Measurements from ENCODE around the gene HOXA3. TPM values are rescaled to one million over a fixed set of nuclear protein-coding genes. Genes with fewer than 3 reads are reported as not detected.

The HOXA3 gene
- total and polyA plus RNA-seq, 2 experiments from 2014 or later, result 0.83 to 4.1 TPM

GRCh38 chr7:27148756-27149641 lies 3.4 kb downstream of the HOXA3 start:
- Histone ChIP-seq H3K79me2 (no peaks in the 10 kb centered on the region), H2AFZ (no peak overlapping the region), H3K4me2 (peak overlapping the region; percentile 73), H3K27me3 (peaks cover 95% of the 10 kb centered on the region), H3K27ac (no peak overlapping the region), H4K20me1 (ENCODE audit: insufficient read depth, poor library complexity, severe bottlenecking) (no peaks in the 10 kb centered on the region), H3K36me3 (replicated peaks; ENCODE audit: insufficient read depth, low read depth) (no peaks in the 10 kb centered on the region), H3K9me3 (ENCODE audit: low read depth) (no peaks in the 10 kb centered on the region), H3K4me3 (no peak overlapping the region), H3K4me1 (ENCODE audit: insufficient read depth) (peaks cover 6% of the 10 kb centered on the region), H3K9me2 (replicated peaks; ENCODE audit: insufficient read depth) (no peaks in the 10 kb centered on the region)
- DNase-seq (ENCODE audit: low spot score), result no peak
- TF ChIP-seq EZH2 (IDR thresholded peaks at IDR 0.05; ENCODE audit: borderline replicate concordance) (no peak), CTCF (IDR thresholded peaks at IDR 0.05; ENCODE audit: poor library complexity) (no peak), EZH2phosphoT487 (IDR thresholded peaks at IDR 0.05; ENCODE audit: low read depth, severe bottlenecking, unreplicated experiment) (no peak)
- WGBS (ENCODE audit: low lambda C conversion rate, missing lambda C conversion rate), result 29% methylated on average over 30 of the region's 30 CpGs

- H3K27me3 ChIP-seq, result peaks cover 95% of the 10 kb centered on the region
- H4K20me1 ChIP-seq (ENCODE audit: insufficient read depth, poor library complexity, severe bottlenecking), result no peaks in the 10 kb centered on the region
- H2AFZ ChIP-seq, result no peak overlapping the region
- H3K4me3 ChIP-seq, result no peak overlapping the region
- no peaks in the 10 kb centered on the region for H3K9me3 ChIP-seq (ENCODE audit: low read depth)
- H3K9me2 ChIP-seq (replicated peaks; ENCODE audit: insufficient read depth), result no peaks in the 10 kb centered on the region
- WGBS (ENCODE audit: low lambda C conversion rate, missing lambda C conversion rate), result 24% methylated on average over 28 of the region's 28 CpGs
- H3K27ac ChIP-seq, result no peak overlapping the region
- peaks cover 12% of the 10 kb centered on the region for H3K4me1 ChIP-seq (ENCODE audit: insufficient read depth)
- no peaks in the 10 kb centered on the region for H3K36me3 ChIP-seq (replicated peaks; ENCODE audit: insufficient read depth, low read depth)
- TF ChIP-seq EZH2phosphoT487 (IDR thresholded peaks at IDR 0.05; ENCODE audit: low read depth, severe bottlenecking, unreplicated experiment) (no peak), EZH2 (IDR thresholded peaks at IDR 0.05; ENCODE audit: borderline replicate concordance) (no peak), CTCF (IDR thresholded peaks at IDR 0.05; ENCODE audit: poor library complexity) (no peak)
- H3K4me2 ChIP-seq, result peak overlapping the region; percentile 73
- no peak for DNase-seq (ENCODE audit: low spot score)
- no peaks in the 10 kb centered on the region for H3K79me2 ChIP-seq
Observed at GRCh38 chr7:27148031-27148755, 4.2 kb downstream of the HOXA3 start.

- no peaks in the 10 kb centered on the region for H3K9me2 ChIP-seq (replicated peaks; ENCODE audit: insufficient read depth)
- H3K27ac ChIP-seq, result no peak within 1 kb of the TSS
- 17% methylated on average over 48 of the region's 63 CpGs for WGBS (ENCODE audit: low lambda C conversion rate, missing lambda C conversion rate)
- peak within 1 kb of the TSS; percentile 73 for H3K4me2 ChIP-seq
- H4K20me1 ChIP-seq (ENCODE audit: insufficient read depth, poor library complexity, severe bottlenecking), result no peaks in the 10 kb centered on the region
- TF ChIP-seq EZH2phosphoT487 (IDR thresholded peaks at IDR 0.05; ENCODE audit: low read depth, severe bottlenecking, unreplicated experiment) (peak; percentile 23), CTCF (IDR thresholded peaks at IDR 0.05; ENCODE audit: poor library complexity) (no peak), EZH2 (IDR thresholded peaks at IDR 0.05; ENCODE audit: borderline replicate concordance) (peak; percentile 82)
- H3K4me1 ChIP-seq (ENCODE audit: insufficient read depth), result peaks cover 17% of the 10 kb centered on the region
- H3K9me3 ChIP-seq (ENCODE audit: low read depth), result no peaks in the 10 kb centered on the region
- no peaks in the 10 kb centered on the region for H3K79me2 ChIP-seq
- no peak within 1 kb of the TSS for H2AFZ ChIP-seq
- DNase-seq (ENCODE audit: low spot score), result no peak
- peaks cover 95% of the 10 kb centered on the region for H3K27me3 ChIP-seq
- H3K4me3 ChIP-seq, result no peak within 1 kb of the TSS
- H3K36me3 ChIP-seq (replicated peaks; ENCODE audit: insufficient read depth, low read depth), result no peaks in the 10 kb centered on the region
Observed at GRCh38 chr7:27147199-27148030, 5.0 kb downstream of the HOXA3 start, which contains the start of gene HOXA6. TSS of gene HOXA6 (minus strand) at chr7:27147774. CDS start at chr7:27147749, 25 bp downstream.

All from hepatocyte (in vitro differentiated cells).